ENCODE results near the gene MKX. TPM values are rescaled to one million over a fixed set of nuclear protein-coding genes. Genes with fewer than 3 reads are reported as not detected.

Gene MKX
- total RNA-seq, 4 donors from 2014 or later = 0.82 to 2.4 TPM; not detected in 2

GRCh38 chr10:27783660-27784059, 38.0 kb upstream of the MKX start:
- WGBS, 2 donors (ENCODE audit: low coverage in 1 of 2) = 17 to 36% methylated on average over 1 of the region's 1 CpG
- Histone ChIP-seq H3K36me3 (no peaks in the 10 kb centered on the region), H3K27me3 (no peaks in the 10 kb centered on the region), H3K27ac (no peak overlapping the region), H3K4me1 (no peaks in the 10 kb centered on the region), H3K4me3 (no peak overlapping the region), H3K9me3 (no peaks in the 10 kb centered on the region)
- no peak for DNase-seq
- in situ Hi-C loops (cut with MboI; ENCODE audit: low pct_ligation_motif_present in 1 of 4, low pct_unique_long_range_greater_than_20kb in 1 of 4, low sequenced_read_pairs in 3 of 4) = no loop called here
- intact Hi-C loops (cut with DNase I; ENCODE audit: low total_unique reads) = no loop called here
- no peak for TF ChIP-seq EP300 (IDR thresholded peaks at IDR 0.05; ENCODE audit: low read depth)
- peak in 1 of 5 experiments; percentile 12 for TF ChIP-seq CTCF (IDR thresholded peaks at IDR 0.05)
- no peak for TF ChIP-seq POLR2A (IDR thresholded peaks at IDR 0.05)

GRCh38 chr10:27779462-27780015, 33.9 kb upstream of the MKX start:
- 72 to 80% methylated on average over 9 of the region's 9 CpGs for WGBS, 2 donors (ENCODE audit: low coverage in 1 of 2)
- no peaks in the 10 kb centered on the region for H3K9me3 ChIP-seq
- no peaks in the 10 kb centered on the region for H3K4me1 ChIP-seq
- TF ChIP-seq CTCF (IDR thresholded peaks at IDR 0.05) (no peak), POLR2AphosphoS5 (IDR thresholded peaks at IDR 0.05) (peak in 1 of 3 donors; percentile 8)
- H3K27me3 ChIP-seq = no peaks in the 10 kb centered on the region
- no peak overlapping the region for H3K27ac ChIP-seq
- intact Hi-C loops (cut with DNase I; ENCODE audit: low total_unique reads) = no loop called here
- no peak overlapping the region for H3K4me3 ChIP-seq
- no peaks in the 10 kb centered on the region for H3K36me3 ChIP-seq
- DNase-seq = no peak
- in situ Hi-C loops (cut with MboI; ENCODE audit: low pct_ligation_motif_present in 1 of 4, low pct_unique_long_range_greater_than_20kb in 1 of 4, low sequenced_read_pairs in 3 of 4) = no loop called here

GRCh38 chr10:27774831-27775230, 29.2 kb upstream of the MKX start:
- in situ Hi-C loops (cut with MboI; ENCODE audit: low pct_ligation_motif_present in 1 of 4, low pct_unique_long_range_greater_than_20kb in 1 of 4, low sequenced_read_pairs in 3 of 4) (loop anchor here in 1 of 4 donors (25.0 kb wide), 1 partner anchor 612 kb away; no protein-coding TSS in a partner anchor), intact Hi-C loops (cut with DNase I; ENCODE audit: low total_unique reads) (no loop called here)
- Histone ChIP-seq H3K27ac (no peak overlapping the region), H3K4me1 (no peaks in the 10 kb centered on the region), H3K9me3 (no peaks in the 10 kb centered on the region), H3K27me3 (peaks cover 11% of the 10 kb centered on the region), H3K36me3 (no peaks in the 10 kb centered on the region), H3K4me3 (no peak overlapping the region)
- 45 to 52% methylated on average over 2 of the region's 2 CpGs for WGBS, 2 donors (ENCODE audit: low coverage in 1 of 2)
- no peak for DNase-seq
- no peak for TF ChIP-seq EP300 (IDR thresholded peaks at IDR 0.05; ENCODE audit: low read depth)
- no peak for TF ChIP-seq POLR2AphosphoS5 (IDR thresholded peaks at IDR 0.05)
- TF ChIP-seq CTCF (IDR thresholded peaks at IDR 0.05) = no peak
- no peak for TF ChIP-seq POLR2A (IDR thresholded peaks at IDR 0.05)

- TF ChIP-seq POLR2A (IDR thresholded peaks at IDR 0.05) (no peak), EP300 (IDR thresholded peaks at IDR 0.05; ENCODE audit: low read depth) (no peak), POLR2AphosphoS5 (IDR thresholded peaks at IDR 0.05) (no peak), CTCF (IDR thresholded peaks at IDR 0.05) (no peak)
- no peak overlapping the region for H3K27ac ChIP-seq
- WGBS, 2 donors (ENCODE audit: low coverage in 1 of 2) = 44 to 47% methylated on average over 4 of the region's 4 CpGs
- in situ Hi-C loops (cut with MboI; ENCODE audit: low pct_ligation_motif_present in 1 of 4, low pct_unique_long_range_greater_than_20kb in 1 of 4, low sequenced_read_pairs in 3 of 4) = loop anchor here in 1 of 4 donors (25.0 kb wide), 1 partner anchor 616 kb away; no protein-coding TSS in a partner anchor
- no peaks in the 10 kb centered on the region for H3K4me1 ChIP-seq
- H3K36me3 ChIP-seq = no peaks in the 10 kb centered on the region
- peaks cover 11% of the 10 kb centered on the region for H3K27me3 ChIP-seq
- H3K4me3 ChIP-seq = no peak overlapping the region
- H3K9me3 ChIP-seq = no peaks in the 10 kb centered on the region
- DNase-seq = no peak
- intact Hi-C loops (cut with DNase I; ENCODE audit: low total_unique reads) = no loop called here
Measured at GRCh38 chr10:27771231-27771630, 25.6 kb upstream of the MKX start.

Data from transverse colon (tissue), 4 donors.